ENCODE data around the gene ZBTB46.
"Not testable (repeated sequence)": the region's sequence is repeated elsewhere in the genome, so short reads cannot be mapped to it uniquely, and the experiment has no call there.

The ZBTB46 gene

DNA sequence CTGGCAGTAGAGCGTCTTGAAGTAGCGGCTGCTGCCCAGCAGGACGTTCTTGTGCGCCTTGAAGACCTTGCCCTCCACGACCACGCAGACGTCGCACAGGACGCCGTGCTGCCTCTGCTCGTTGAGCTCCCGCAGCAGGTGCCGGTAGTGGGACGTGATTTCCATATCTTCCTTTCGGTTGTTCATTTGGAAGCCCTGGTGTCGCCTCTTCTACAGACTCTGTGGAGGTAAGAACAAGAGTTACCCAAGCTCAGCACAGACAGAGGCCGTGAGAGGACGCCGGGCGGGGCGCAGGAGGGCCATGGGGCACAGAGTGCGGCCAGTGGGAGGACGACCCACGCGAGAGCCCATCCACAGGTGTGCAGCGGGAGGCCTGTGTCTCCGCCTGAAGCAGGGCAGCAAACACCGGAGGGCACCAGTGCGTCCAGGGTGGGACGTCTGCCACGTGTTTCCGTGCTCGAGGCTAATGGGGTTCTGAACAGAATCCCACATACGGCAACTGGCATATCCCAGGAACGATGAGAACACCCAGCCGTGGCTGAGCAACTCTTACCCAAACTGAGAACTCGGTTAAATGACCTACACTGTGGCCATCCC is 40.4 kb downstream of the ZBTB46 start:
- no peak for DNase-seq (ENCODE audit: low read depth in 1 of 2, low spot score in 1 of 2)

DNA sequence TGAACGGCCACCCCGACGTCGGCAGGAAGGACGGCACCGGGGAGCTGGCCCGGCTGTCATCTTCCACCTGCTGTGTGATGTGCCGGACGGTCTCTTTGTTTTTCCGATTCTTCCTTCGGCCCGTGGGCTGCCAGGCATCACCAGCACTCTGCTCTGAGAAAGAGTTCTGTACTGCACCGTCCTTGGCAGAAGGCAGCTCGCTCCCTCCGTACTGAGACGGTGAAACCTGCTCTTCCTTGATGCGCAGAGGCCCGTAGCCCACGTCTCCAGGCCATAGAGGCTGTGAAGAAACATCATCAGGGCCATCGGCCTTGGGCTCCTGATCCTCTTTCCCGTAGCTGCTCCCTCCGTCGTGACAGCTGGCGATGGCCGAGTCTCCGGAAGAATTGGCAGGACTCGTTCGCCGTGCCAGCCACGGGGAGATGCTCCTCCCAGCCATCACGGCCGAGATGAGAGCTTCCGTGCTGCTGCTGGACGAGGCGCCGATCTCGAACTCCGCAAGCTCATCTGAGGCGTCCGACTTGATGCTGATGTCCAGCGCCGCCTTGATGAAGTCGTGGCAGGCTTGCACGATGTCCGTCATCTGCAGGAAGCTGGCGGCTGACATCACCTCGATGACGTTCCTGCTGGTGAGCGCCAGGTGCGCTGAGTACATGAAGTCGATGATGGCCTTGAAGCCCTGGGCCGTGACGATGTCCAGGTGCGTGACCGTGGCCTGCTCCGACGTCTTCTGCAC is 41.1 kb downstream of the ZBTB46 start:
- no peak for DNase-seq (ENCODE audit: low read depth in 1 of 2, low spot score in 1 of 2)

DNA sequence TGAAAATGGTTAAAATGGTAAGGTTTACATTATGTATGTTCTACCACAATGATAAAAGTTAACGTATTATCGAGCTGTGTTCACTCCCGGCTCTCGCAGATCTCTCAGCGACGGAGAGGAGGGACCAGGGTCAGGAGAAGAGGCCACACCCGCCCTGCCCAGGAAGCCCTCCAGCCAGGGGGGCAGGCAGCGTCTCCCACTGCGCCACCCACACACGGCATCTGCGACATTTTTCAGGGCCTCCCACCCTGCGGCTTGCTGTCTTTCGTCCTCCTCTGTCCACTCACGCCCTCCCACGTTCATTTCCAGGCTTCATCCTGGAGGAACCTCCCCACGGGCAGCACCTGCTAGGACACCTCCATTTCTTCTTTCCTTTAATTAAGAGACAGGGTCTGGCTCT is 43.3 kb downstream of the ZBTB46 start:
- no peak for DNase-seq (ENCODE audit: low read depth in 1 of 2, low spot score in 1 of 2)

DNA sequence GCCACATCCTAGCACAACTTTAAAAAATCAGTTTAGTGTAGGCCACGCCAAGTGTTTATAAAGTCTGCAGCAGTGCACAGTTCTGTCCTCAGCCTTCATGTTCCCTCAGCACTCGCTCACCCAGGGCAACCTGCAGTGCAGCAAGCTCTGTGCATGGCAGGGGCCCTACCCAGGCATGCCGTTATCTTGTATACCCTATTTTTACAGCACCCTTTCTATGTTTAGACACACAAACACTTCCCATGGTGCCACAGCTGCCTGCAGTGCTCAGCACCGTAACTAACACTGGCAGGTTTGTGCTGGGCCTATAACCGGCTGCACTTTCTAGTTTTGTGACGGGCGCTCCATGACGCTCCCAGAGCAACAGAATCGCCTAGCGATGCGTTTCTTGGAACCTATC is 43.8 kb downstream of the ZBTB46 start:
- DNase-seq (ENCODE audit: low read depth in 1 of 2, low spot score in 1 of 2), result no peak

DNA sequence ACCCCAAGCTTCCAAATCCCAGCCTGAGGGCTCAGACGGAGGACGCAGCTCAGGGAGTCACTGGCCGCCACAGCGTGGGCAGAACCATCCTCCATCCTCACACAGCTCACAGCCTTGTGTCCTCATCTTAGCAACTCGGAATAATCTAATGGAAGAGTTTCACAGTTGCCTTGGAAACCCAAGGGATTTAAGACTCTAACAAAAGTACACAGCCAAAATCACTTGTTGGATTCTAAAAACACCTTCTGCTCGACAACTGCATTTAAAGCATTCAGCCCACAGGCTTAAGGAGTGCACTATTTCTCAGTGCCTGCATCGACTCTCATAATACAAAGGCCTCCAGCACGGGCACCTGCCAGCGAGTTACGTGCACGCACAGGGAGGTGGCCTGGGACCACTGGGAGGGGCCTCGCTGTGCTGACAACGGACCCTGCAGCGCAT is 45.4 kb downstream of the ZBTB46 start:
- no peak for DNase-seq (ENCODE audit: low read depth in 1 of 2, low spot score in 1 of 2)

DNA sequence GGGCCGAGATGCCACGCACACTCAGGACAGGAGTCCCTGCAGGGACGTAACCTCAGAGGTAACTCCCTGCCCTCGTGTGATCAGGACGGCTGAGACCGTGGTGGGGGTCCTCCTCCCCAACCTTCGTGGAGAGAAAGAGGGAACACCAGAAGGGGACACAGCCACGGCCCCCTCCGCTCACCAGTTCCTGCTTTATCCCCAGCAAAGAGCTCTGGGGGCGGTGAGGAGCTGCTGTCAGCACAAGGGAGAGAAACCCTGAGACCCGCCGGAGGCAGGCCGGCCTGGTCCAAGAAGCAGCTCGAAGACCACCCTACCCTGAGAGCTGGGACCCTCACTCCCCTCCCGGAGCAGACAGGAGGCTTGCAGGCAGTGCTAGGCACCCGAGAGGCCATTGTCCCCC is 47.1 kb downstream of the ZBTB46 start:
- no peak for DNase-seq (ENCODE audit: low read depth in 1 of 2, low spot score in 1 of 2)

DNA sequence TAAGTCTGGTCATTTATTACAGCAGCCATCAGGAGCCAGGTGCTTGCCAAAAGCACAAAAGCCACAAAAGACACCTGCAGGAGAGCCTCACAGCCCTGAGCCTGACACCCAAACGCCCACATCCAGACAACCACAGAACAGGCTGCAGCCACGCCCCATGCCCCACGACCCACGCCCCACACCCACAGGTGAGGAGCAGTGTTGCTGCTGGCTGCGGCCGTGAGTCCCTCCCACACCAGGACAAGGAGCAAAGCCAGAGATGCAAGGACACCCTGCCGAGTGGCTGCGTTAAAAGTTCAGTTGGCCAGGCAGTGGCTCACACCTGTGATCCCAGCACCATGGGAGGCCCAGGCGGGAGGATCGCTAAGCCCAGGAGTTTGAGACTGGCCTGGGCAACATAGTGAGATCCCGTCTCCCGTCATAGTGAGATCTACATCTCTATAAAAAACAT is 48.5 kb downstream of the ZBTB46 start:
- DNase-seq (ENCODE audit: low read depth in 1 of 2, low spot score in 1 of 2), result no peak

DNA sequence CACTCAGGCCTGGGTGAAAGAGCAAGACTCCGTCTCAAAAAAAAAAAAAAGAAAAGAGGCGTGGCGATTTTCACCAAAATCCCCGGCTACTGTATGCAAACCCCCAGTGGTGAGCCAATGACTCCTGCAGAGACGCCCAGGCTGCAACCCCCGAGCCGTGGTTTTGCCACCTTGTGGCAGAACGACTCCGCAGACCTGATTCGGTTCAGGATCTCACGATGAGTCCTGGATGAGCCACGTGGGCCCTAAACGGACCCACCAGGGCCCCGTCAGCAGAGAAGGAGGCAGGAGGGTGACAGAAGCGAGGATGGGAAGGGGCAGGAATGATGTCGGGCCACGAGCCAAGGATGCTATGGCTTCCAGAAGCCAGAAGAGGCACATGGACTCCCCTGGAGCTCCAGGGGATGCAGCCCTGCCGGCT is 49.0 kb downstream of the ZBTB46 start:
- no peak for DNase-seq (ENCODE audit: low read depth in 1 of 2, low spot score in 1 of 2)

DNA sequence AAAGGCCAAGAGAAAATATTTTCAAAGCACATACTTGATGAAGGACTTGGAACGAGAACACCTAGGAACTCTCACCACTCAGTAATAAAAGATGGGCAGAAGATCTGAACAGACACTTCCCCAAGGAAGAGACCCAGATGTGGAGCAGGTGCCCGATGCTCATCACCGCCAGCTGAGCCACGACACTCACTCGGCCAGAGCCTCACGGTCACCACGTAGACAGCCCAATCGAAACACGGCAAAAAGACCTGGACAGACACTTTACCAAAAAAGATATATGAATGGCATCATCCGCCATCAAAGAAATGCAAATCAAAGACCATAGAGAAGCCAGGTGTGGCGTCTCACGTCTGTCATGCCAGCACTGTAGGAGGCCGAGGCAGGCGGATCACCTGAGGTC is 49.9 kb downstream of the ZBTB46 start:
- no peak for DNase-seq (ENCODE audit: low read depth in 1 of 2, low spot score in 1 of 2)

DNA sequence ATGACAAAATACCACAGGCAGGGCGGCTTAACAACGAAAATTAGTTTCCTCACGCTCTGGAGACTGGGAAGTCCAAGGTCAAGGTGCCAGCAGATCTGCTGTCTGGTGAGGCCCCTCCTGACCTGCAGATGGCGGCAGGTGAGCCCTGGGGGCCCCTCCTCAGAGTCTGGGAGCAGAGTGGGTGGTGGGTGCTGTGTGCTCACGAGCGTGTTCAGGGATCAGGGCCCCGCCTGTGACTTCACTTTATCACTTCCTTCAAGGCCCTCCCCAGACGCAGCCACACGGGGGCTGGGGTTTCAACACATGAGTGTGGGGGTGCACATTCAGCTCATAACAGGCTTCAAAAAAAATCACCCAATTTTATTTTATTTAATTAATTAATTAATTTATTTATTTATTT is 52.2 kb downstream of the ZBTB46 start:
- no peak for DNase-seq (ENCODE audit: low read depth in 1 of 2, low spot score in 1 of 2)

DNA sequence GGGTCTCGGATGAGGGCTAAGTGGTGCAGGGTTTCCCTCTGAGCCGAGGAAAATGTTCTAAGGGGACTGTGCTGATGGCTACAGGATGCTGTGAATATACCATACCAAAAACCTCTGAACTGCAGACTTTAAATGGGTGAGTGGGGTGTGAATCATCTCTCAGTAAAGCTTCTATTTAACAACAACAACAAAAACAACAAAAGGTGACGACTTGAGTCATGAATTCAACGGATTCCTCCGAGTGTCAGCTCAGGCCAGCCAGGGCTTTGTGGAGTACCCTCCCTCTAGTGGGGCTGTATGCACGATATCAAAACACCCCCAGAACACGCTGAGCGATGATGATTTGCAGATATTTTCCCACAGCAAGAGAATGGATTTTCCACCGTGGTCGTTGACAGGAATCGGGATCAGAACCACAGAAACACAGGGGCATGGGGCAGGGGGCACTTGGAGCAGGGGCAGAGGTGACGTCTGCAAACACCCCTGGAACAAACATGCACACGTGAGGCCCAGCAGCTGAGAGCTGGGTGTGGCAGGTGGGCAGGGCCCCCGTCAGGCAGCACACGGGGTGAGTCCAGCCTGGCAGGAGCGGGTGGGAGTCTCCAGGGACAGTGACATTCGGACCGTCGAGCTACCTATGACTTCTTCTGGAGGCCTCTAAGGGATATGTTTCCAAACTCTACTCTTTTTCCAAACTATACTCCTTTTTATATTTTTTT is 52.9 kb downstream of the ZBTB46 start:
- DNase-seq (ENCODE audit: low read depth in 1 of 2, low spot score in 1 of 2), result no peak

DNA sequence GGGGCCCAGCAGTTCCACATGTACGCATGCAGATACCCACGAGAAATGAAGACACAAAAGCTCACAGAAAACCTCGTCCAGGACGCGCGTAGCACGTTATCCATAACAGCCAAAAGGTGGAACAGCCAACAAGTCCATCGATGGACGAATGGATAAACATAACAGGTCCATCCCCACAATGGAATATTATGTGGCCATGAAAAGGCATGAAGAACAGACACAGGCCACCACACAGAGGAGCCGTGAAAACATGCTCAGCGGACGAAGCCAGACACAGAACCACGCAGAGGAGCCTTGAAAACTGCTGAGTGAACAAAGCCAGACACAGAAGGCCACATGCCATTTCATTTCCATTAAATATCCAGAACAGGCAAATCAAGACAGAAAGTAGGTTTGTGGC is 53.5 kb downstream of the ZBTB46 start:
- no peak for DNase-seq (ENCODE audit: low read depth in 1 of 2, low spot score in 1 of 2)

DNA sequence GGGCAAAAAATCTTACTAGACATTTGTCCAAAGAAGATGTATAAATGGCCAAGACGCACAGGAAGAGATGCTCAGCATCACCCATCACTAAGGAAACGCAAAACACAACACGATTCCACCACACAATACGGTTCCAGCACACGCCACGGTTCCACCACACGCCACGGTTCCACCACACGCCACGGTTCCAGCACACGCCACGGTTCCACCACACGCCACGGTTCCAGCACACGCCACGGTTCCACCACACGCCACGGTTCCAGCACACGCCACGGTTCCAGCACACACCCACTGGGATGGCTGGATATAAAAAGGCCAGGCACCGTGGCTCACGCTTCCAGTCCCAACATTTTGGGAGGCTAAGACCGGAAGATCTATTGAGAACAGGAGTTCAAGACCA is 54.2 kb downstream of the ZBTB46 start:
- not testable (repeated sequence) for DNase-seq (ENCODE audit: low read depth in 1 of 2, low spot score in 1 of 2)

DNA sequence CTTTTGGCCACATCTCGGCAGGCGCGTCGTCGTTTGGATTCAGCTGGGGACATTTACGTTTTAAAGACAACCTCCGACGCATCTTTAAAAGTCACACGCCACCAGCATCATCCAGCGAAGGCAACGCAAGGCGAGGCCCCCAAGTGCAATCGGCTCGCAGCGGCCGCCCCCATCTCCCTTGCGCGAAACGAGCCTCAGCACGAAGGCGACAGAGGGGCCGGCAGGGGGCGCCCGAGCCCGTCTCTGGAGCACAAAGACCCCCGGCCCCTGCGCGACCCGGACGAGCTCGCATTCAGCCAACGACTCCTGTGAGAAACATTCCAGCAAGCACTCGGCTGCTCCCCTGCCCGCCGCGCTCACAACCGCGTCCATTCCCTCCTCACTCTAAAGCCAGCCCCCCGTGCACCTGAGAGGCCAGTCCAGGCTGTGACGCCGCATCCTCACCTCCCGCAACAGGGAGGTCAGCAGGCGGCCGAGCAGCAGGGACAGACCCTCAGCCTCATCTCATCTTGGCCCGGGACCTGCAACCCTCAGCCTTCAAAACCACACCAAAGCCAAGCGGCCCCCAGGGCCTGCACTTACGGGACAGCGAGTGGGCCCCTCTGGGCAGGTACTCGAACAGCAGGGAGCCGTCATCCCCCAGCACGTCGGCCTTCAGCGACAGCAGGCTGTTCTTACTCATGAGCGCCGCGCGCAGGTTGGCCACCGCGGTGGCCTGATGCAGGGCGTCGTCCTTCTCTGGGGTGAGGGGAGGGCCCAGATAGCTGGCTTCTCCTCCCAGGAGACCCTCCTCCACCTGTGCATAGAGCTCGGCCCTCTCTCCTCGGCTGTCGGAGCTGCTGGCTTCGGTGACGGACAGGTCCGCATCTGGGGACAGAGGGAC is 55.7 kb downstream of the ZBTB46 start:
- no peak for DNase-seq (ENCODE audit: low read depth in 1 of 2, low spot score in 1 of 2)

DNA sequence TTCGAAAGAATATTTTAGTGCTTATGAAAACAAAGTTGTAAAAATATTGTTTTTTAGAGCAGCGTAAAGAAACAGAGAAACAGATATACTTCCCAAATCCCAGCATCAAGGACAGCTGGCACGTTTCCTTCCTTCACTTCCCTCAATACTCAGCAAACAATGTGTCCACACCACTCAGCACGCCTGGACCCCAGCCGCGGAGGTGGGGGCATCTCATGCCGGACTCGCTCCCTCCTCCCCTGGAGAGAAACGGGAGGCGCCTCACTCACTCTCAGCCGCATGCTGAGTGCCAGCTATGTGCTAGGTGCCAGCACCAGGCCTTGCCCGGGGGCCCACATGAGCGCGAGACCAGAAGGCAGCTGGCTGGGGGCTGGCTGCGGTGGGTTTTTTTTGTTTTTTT is 56.8 kb downstream of the ZBTB46 start:
- DNase-seq (ENCODE audit: low read depth in 1 of 2, low spot score in 1 of 2), result no peak

DNA sequence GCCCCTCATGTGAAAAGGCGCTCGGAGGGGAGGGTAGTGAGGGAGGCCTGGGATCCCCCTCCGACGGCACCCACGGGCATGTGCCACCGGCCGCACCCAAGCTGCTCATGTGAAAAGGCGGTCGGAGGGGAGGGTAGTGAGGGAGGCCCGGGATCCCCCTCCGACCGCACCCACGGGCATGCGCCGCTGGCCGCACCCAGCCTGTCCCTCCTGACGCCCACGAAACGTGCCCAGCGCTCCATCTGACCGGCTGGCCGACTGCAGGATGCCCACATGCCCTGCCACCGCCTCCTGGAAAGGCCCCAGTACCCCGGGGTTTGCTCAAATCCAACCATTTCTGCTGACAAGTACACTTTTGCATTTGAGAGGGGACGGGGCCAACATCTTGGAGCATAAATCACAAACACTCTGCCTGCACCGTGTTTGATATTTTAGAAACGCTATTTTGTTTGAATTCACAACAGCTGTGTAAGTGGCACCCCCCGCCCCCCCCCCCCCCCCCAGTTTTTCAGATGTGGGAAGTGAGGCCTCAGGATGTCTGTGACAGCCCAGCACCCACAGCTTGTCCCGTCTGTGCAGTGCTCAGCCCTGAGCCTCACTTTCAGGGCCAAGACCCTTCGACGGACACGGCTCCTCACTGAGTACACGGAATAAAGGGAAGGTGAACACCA is 57.4 kb downstream of the ZBTB46 start:
- DNase-seq (ENCODE audit: low read depth in 1 of 2, low spot score in 1 of 2), result no peak

DNA sequence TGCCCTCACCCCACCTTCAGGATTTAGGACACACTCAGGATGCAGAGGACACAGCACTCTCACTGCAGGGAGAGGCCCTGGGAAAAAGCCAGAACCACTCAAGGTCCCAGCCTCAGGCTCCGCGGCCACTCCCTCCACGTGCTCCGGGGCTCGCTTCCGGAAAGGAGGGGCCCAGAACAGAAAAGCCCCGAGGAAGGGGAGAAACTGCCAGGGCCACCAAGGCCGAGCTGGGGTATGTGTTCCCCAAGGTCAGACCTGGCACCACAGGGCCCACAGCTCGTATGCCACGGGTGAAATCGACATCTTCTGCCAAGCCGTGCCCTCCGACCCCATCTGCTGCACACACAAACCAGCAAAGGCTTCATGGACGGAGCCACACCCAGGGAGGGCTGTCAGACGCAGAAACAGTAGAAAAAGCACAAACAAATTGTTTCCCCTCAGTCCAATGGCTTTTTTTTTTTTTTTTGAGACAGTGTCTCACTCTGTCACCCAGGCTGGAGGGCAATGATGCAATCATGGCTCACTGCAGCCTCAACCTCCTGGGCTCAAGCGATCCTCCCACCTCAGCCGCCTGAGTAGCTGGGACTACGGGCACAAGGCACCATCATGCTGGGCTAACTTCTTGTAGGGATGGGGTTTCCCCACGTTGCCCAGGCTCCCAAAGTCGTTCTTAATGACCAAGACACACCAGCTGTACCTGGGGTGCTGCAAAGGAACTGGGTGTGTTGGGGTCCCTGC is 58.1 kb downstream of the ZBTB46 start:
- DNase-seq (ENCODE audit: low read depth in 1 of 2, low spot score in 1 of 2), result no peak

DNA sequence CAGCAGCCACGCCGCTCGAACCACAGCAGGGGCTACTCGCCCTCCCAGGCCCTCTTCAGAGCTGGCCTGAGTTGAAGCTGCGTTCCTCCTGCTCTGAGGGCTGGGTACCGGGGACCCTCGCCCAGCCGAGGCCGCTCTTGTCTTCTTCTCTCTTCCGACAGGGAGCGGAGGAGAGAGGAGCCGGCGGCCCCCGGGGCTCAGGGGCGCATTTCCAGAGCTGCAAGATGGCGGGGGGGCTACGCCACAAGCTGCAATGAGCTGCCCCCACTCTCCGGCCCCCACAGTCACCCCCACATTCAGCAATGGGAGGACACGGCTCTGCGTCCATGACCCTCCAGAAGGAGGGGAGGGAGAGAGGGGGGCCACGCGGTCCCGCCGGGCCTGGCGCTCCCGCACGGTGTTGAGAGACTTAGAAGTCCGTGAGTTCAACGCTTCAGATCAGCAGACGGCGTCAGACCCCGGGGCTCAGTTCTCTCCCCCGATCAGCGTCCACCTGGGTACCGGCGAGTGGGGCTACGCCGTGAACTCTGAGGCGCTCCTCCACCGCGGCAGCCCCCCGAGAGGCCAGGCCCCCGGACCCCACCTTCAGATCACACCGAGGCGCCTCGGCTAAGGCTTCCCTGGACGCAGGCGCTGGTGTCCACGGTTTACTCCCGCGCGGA is 59.9 kb downstream of the ZBTB46 start:
- no peak for DNase-seq (ENCODE audit: low read depth in 1 of 2, low spot score in 1 of 2)

DNA sequence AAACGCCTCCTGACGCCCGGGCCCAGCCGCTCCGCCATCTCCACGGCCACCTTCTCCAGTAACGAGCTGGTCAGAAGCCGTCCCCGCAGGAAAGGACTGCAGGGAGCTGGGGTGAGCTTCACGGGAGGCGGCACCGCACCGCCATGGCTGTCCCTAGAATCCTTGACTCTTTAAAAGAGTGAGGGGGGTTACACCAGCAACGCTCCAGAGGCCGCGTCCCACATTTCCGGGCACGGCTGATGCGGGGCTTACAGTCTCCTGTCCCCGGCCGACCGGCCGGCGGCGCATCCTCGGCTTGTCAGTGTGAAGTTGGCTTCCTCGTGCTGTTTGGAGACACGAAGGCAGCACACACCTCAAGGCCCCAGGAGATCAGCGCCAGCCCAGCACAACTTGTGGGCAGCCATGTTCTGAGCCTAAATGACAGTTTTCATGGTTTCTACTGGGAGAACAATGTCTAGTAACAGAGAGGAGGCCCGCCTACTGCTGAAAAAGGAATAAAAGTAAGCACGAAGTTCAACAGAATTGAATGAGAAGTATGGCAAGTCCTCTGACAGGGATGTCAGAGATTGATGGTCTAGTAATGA is 61.1 kb downstream of the ZBTB46 start:
- no peak for DNase-seq (ENCODE audit: low read depth in 1 of 2, low spot score in 1 of 2)
